Dendritic cell treated with granulocyte-macrophage colony-stimulating factor and Interleukin-4, amounts not matched to agents 40 ng/mL and 50 ng/mL, for 4 days (primary cell): ENCODE results near the gene PHLPP2.

Experiments used
- H3K27ac Mint-ChIP-seq: one replicate; pipeline ENCODE4 v1.8.0; 2022; ENCODE audit warnings: mild to moderate bottlenecking, mixed read lengths
- H3K27me3 Mint-ChIP-seq: one replicate; pipeline ENCODE4 v1.8.0; 2022; ENCODE audit warnings: mild to moderate bottlenecking, mixed read lengths
- H3K36me3 Mint-ChIP-seq: one replicate; pipeline ENCODE4 v1.8.0; 2022; ENCODE audit warnings: low read depth, mixed read lengths
- H3K4me1 Mint-ChIP-seq: one replicate; pipeline ENCODE4 v1.8.0; 2022; ENCODE audit warnings: low read depth, mixed read lengths
- H3K4me3 Mint-ChIP-seq: one replicate; pipeline ENCODE4 v1.8.0; 2022; ENCODE audit warnings: mild to moderate bottlenecking, moderate library complexity, mixed read lengths
- H3K9me3 Mint-ChIP-seq: one replicate; pipeline ENCODE4 v1.8.0; 2022; ENCODE audit warnings: mixed read lengths
- intact Hi-C: fragments of 100-400 bp; cut with micrococcal nuclease; formaldehyde crosslinking; loops from one replicate; pipeline ENCODE4 v1.15.0; 2022

PHLPP2 gene

GRCh38 chr16:71732587-71732986 is 8.1 kb upstream of the PHLPP2 start:
- Mint-ChIP-seq H3K9me3 (no peaks in the 10 kb centered on the region), H3K4me3 (no peak overlapping the region), H3K36me3 (peaks cover 81% of the 10 kb centered on the region), H3K27me3 (no peaks in the 10 kb centered on the region), H3K4me1 (peaks cover 20% of the 10 kb centered on the region), H3K27ac (no peak overlapping the region)
- intact Hi-C loops = no loop called here

- intact Hi-C loops = loop anchor here (5.0 to 10.0 kb wide), 3 partner anchors 80 to 367 kb away; partner anchors contain the start of genes AP1G1, DHX38 and TXNL4B
- H3K9me3 Mint-ChIP-seq = no peaks in the 10 kb centered on the region
- H3K36me3 Mint-ChIP-seq = peaks cover 38% of the 10 kb centered on the region
- peaks cover 15% of the 10 kb centered on the region for H3K27me3 Mint-ChIP-seq
- no peak overlapping the region for H3K4me3 Mint-ChIP-seq
- peaks cover 45% of the 10 kb centered on the region for H3K4me1 Mint-ChIP-seq
- H3K27ac Mint-ChIP-seq = no peak overlapping the region
Observed at GRCh38 chr16:71727551-71728324, 3.2 kb upstream of the PHLPP2 start.

GRCh38 chr16:71726476-71727315 is 2.2 kb upstream of the PHLPP2 start:
- Mint-ChIP-seq H3K4me3 (no peak overlapping the region), H3K27ac (peak overlapping the region; percentile 30), H3K27me3 (peaks cover 24% of the 10 kb centered on the region), H3K36me3 (peaks cover 27% of the 10 kb centered on the region), H3K9me3 (no peaks in the 10 kb centered on the region), H3K4me1 (peaks cover 47% of the 10 kb centered on the region)
- intact Hi-C loops = loop anchor here (5.0 to 10.0 kb wide), 3 partner anchors 81 to 368 kb away; partner anchors contain the start of genes AP1G1, DHX38 and TXNL4B

GRCh38 chr16:71723537-71724319 is 773 bp downstream of the PHLPP2 start:
- Mint-ChIP-seq H3K4me3 (peak overlapping the region; percentile 95), H3K9me3 (no peaks in the 10 kb centered on the region), H3K27me3 (peaks cover 24% of the 10 kb centered on the region), H3K36me3 (no peaks in the 10 kb centered on the region), H3K27ac (no peak overlapping the region), H3K4me1 (peaks cover 38% of the 10 kb centered on the region)
- intact Hi-C loops = loop anchor here (10.0 kb wide), 2 partner anchors 191 to 371 kb away; partner anchors contain the start of genes DHX38 and TXNL4B

- H3K9me3 Mint-ChIP-seq = no peaks in the 10 kb centered on the region
- H3K4me1 Mint-ChIP-seq = peaks cover 37% of the 10 kb centered on the region
- H3K4me3 Mint-ChIP-seq = peak overlapping the region; percentile 95
- peaks cover 24% of the 10 kb centered on the region for H3K27me3 Mint-ChIP-seq
- H3K36me3 Mint-ChIP-seq = no peaks in the 10 kb centered on the region
- intact Hi-C loops = loop anchor here (10.0 kb wide), 2 partner anchors 192 to 372 kb away; partner anchors contain the start of genes DHX38 and TXNL4B
- peak overlapping the region; percentile 55 for H3K27ac Mint-ChIP-seq
Observed at GRCh38 chr16:71722801-71723536, 1.5 kb downstream of the PHLPP2 start.

GRCh38 chr16:71721066-71721740 is 3.3 kb downstream of the PHLPP2 start:
- no peaks in the 10 kb centered on the region for H3K36me3 Mint-ChIP-seq
- intact Hi-C loops = loop anchor here (10.0 kb wide), 2 partner anchors 194 to 374 kb away; partner anchors contain the start of genes DHX38 and TXNL4B
- peaks cover 24% of the 10 kb centered on the region for H3K27me3 Mint-ChIP-seq
- H3K4me3 Mint-ChIP-seq = no peak overlapping the region
- H3K4me1 Mint-ChIP-seq = peaks cover 22% of the 10 kb centered on the region
- H3K27ac Mint-ChIP-seq = no peak overlapping the region
- H3K9me3 Mint-ChIP-seq = no peaks in the 10 kb centered on the region

- no peaks in the 10 kb centered on the region for H3K36me3 Mint-ChIP-seq
- H3K4me3 Mint-ChIP-seq = no peak overlapping the region
- intact Hi-C loops = no loop called here
- H3K9me3 Mint-ChIP-seq = no peaks in the 10 kb centered on the region
- no peak overlapping the region for H3K27ac Mint-ChIP-seq
- no peaks in the 10 kb centered on the region for H3K4me1 Mint-ChIP-seq
- no peaks in the 10 kb centered on the region for H3K27me3 Mint-ChIP-seq
Observed at GRCh38 chr16:71712501-71712900, 12.0 kb downstream of the PHLPP2 start.

- Mint-ChIP-seq H3K36me3 (no peaks in the 10 kb centered on the region), H3K27me3 (no peaks in the 10 kb centered on the region), H3K27ac (no peak overlapping the region), H3K4me1 (no peaks in the 10 kb centered on the region), H3K9me3 (no peaks in the 10 kb centered on the region), H3K4me3 (no peak overlapping the region)
- intact Hi-C loops = no loop called here
Observed at GRCh38 chr16:71711789-71712188, 12.7 kb downstream of the PHLPP2 start.

GRCh38 chr16:71709229-71709781 is 15.2 kb downstream of the PHLPP2 start:
- Mint-ChIP-seq H3K27ac (no peak overlapping the region), H3K36me3 (no peaks in the 10 kb centered on the region), H3K4me3 (no peak overlapping the region), H3K4me1 (no peaks in the 10 kb centered on the region), H3K9me3 (no peaks in the 10 kb centered on the region), H3K27me3 (no peaks in the 10 kb centered on the region)
- intact Hi-C loops = no loop called here

GRCh38 chr16:71708696-71709095 is 15.8 kb downstream of the PHLPP2 start:
- Mint-ChIP-seq H3K27me3 (no peaks in the 10 kb centered on the region), H3K9me3 (no peaks in the 10 kb centered on the region), H3K36me3 (no peaks in the 10 kb centered on the region), H3K4me3 (no peak overlapping the region), H3K4me1 (no peaks in the 10 kb centered on the region), H3K27ac (no peak overlapping the region)
- intact Hi-C loops = no loop called here

- Mint-ChIP-seq H3K36me3 (no peaks in the 10 kb centered on the region), H3K4me1 (no peaks in the 10 kb centered on the region), H3K9me3 (no peaks in the 10 kb centered on the region), H3K4me3 (no peak overlapping the region), H3K27ac (no peak overlapping the region), H3K27me3 (no peaks in the 10 kb centered on the region)
- intact Hi-C loops = no loop called here
Observed at GRCh38 chr16:71707199-71707598, 17.3 kb downstream of the PHLPP2 start.

GRCh38 chr16:71706046-71706445 is 18.5 kb downstream of the PHLPP2 start:
- no peaks in the 10 kb centered on the region for H3K9me3 Mint-ChIP-seq

More at GRCh38 chr16:71706046-71706445, 18.5 kb downstream of the PHLPP2 start:
- no peaks in the 10 kb centered on the region for H3K36me3 Mint-ChIP-seq
- H3K27me3 Mint-ChIP-seq = no peaks in the 10 kb centered on the region
- intact Hi-C loops = no loop called here
- H3K4me3 Mint-ChIP-seq = no peak overlapping the region
- no peak overlapping the region for H3K27ac Mint-ChIP-seq
- H3K4me1 Mint-ChIP-seq = no peaks in the 10 kb centered on the region
